SK-N-MC (cell line): ENCODE results near the gene CCK.

Source experiments
- DNase-seq: peaks from one replicate; pipeline ENCODE4 v3.0.0-alpha.2; 2011; ENCODE audit warnings: low read depth, low spot score
- H3K27ac ChIP-seq: fragments of 200-600 bp; sonication (generic); 2 replicates; pipeline ENCODE4 v1.5.1; 2016; ENCODE audit warnings: mixed run types
- H3K36me3 ChIP-seq: fragments of 200-600 bp; sonication (generic); 2 replicates; pipeline ENCODE4 v1.6.1; 2017; ENCODE audit warnings: antibody characterized with exemption, low read length, mixed read lengths; ENCODE audit not compliant: insufficient read depth
- H3K4me3 ChIP-seq: fragments of 200-600 bp; sonication (generic); 2 replicates; pipeline ENCODE4 v1.5.1; 2016
- H3K9ac ChIP-seq: fragments of 200-600 bp; sonication (generic); 2 replicates; pipeline ENCODE4 v1.8.0; 2017; ENCODE audit warnings: mixed run types, mixed read lengths; ENCODE audit not compliant: insufficient read length
- H3K9me3 ChIP-seq: fragments of 200-600 bp; sonication (generic); 2 replicates; pipeline ENCODE4 v1.6.1; 2017; ENCODE audit warnings: low read depth, mild to moderate bottlenecking, antibody characterized with exemption, low read length, moderate library complexity, mixed read lengths
- EZH2 ChIP-seq: fragments of 200-600 bp; sonication (generic); IDR thresholded peaks from one replicate; pipeline ENCODE4 v1.6.1; 2017; ENCODE audit warnings: antibody characterized with exemption
- FOXP2 ChIP-seq: optimal IDR thresholded peaks from 2 replicates; pipeline ENCODE3; 2011; ENCODE audit warnings: mild to moderate bottlenecking, moderate library complexity; ENCODE audit not compliant: insufficient read depth; ENCODE audit errors: extremely low read length, control extremely low read depth
- POLR2AphosphoS5 ChIP-seq: IDR thresholded peaks from 2 replicates; pipeline ENCODE4 v1.6.1; 2012; ENCODE audit warnings: mild to moderate bottlenecking, low read depth, low read length, borderline replicate concordance

Gene CCK

DNA sequence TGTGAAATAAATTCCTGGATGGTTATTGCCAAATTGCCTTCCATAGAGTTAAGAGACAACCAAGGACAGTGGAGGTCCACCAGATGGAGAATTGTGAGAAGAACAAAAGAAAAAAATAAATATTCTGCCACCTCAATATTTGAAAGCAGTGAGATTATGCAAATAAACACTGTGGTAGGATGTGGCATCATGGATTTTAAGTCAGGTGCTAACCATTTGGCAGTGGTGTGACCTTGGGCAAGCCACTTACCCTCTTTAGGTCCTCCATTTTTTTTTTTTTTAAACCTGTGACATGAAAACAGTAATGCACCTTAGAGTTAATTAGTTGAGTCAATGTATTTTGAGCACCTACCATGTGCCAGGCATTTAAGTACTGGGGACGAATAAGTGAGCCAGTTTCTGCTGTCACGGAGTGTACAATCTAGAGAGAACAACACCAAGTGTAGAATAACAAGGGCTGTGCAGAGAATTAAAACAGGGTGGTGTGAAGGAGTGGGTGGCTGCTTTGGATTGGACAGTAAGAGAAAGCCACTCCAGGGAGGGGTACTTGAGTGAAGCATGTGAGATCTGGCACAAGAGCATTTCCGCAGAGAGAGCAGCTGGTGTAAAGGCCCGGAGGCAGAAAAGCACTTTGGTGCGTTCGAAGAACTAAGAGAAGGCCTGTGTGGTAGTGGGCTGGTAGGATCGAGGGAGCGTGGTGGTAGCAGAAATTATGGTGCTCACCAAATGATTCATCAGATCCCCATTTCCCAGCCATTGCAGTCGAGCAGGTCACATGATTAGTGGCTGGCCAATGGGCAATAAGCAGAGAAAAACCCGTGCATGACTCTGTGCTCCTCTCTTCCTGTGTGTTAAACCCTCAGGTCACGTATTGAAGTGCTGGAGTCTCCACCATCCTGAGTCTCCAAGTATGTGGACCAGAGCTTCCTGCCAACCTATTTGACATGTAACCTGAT lies 39.2 kb downstream of the CCK start:
- no peak for DNase-seq
- Histone ChIP-seq H3K9me3 (no peaks in the 10 kb centered on the region), H3K36me3 (no peaks in the 10 kb centered on the region), H3K9ac (no peak overlapping the region), H3K27ac (no peak overlapping the region), H3K4me3 (no peak overlapping the region)
- TF ChIP-seq FOXP2: no peak
- TF ChIP-seq EZH2: no peak
- no peak for TF ChIP-seq POLR2AphosphoS5

DNA sequence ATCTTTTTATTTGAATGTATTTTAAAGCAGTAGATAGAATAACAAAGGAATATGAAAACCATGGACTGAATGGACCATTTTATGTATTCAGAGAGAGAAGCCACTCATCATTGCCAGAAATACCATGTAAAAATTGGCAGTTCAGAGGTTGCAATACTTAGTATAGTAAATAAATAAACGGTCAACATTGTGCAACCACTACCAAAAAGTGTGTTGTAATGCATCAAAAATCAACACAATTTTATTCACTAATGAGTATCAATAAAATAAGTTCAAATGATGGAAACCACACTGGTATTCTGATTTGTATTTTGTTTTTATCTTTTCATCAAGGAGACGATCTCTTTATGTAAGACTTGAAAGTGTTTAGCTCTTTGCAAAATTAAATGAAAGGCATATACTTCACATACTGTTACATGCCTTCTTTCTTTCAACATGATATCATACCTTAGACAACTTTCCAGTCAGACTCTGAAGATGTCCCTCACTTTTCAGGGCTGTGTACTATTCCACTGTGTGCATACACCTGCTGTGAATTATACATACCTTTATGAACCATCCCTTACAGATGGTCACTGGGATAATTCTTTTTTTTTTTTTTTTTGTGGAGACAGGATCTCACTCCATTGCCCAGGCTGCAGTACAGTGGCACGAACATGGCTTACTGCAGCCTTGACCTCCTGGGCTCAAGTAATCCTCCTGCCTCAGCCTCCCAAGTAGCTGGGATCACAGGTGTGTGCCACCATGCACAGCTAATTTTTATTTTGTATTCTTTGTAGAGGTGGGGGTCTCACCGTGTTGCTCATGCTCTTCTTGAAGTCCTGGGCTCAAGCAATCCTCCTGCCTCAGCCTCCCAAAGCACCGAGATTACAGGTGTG lies 40.3 kb downstream of the CCK start:
- Histone ChIP-seq H3K9ac (no peak overlapping the region), H3K27ac (no peak overlapping the region), H3K4me3 (no peak overlapping the region), H3K9me3 (no peaks in the 10 kb centered on the region), H3K36me3 (no peaks in the 10 kb centered on the region)
- TF ChIP-seq POLR2AphosphoS5 (no peak), EZH2 (no peak), FOXP2 (no peak)
- no peak for DNase-seq

DNA sequence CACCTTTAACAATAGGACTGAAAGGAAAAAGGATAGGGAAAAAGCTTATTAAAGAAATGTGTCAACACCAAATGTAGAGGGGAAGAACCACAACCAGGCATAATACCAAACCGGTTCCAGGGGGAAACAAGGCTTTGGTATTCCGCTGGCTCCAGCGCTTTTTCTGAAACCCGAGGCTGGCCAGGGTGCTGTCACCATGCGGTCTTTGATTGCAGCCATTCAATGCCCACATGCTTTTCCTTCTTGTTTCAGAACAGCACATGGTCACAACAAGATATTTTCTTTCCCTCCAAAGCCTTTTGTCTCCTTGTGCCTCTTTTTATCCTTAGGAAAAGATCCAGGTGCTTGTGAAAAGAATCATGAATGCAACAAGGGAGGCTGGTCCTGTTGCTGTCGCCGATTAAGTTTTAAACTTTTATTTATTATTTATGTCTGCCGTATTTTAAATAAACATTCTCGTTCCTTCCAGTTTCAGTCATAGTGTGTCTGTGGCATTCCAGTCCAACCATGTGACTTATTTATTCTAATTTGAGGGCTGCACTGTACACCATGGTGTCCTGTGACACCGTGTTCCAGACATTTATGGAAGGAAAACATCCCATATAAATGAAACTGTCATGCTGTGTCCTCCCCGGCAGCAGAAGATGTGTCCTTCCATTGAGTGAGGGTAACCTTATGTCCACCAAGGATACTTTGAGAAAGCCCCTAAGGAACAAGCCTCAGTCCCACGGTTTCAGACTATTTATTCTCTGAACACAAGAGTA lies 41.1 kb downstream of the CCK start:
- TF ChIP-seq POLR2AphosphoS5 (no peak), FOXP2 (no peak)
- H3K9me3 ChIP-seq: no peaks in the 10 kb centered on the region
- no peak for DNase-seq
- no peak overlapping the region for H3K27ac ChIP-seq
- H3K9ac ChIP-seq: no peak overlapping the region
- H3K4me3 ChIP-seq: no peak overlapping the region
- no peaks in the 10 kb centered on the region for H3K36me3 ChIP-seq

DNA sequence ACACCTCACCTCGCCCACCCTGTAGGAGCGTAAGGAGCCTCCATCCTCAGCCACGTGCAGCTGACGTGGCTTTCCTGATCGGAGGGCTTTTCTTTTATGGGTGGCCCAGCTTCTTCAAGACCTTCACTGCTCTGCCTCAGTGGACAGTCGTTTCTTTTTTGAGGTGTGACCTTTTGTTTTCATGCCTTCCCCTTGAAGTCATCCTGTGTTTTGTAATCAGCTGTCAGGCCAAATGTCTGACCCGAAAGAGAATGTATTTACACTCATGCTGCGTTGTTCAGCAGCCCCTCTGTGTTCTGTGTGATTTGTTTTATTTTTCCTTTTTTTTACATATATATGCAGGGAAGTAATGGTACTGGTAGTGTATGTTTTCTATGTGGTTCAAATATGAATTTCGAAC lies 41.8 kb downstream of the CCK start:
- Histone ChIP-seq H3K9ac (no peak overlapping the region), H3K4me3 (no peak overlapping the region), H3K9me3 (no peaks in the 10 kb centered on the region), H3K36me3 (no peaks in the 10 kb centered on the region), H3K27ac (no peak overlapping the region)
- no peak for DNase-seq
- TF ChIP-seq POLR2AphosphoS5 (no peak), EZH2 (no peak), FOXP2 (no peak)

DNA sequence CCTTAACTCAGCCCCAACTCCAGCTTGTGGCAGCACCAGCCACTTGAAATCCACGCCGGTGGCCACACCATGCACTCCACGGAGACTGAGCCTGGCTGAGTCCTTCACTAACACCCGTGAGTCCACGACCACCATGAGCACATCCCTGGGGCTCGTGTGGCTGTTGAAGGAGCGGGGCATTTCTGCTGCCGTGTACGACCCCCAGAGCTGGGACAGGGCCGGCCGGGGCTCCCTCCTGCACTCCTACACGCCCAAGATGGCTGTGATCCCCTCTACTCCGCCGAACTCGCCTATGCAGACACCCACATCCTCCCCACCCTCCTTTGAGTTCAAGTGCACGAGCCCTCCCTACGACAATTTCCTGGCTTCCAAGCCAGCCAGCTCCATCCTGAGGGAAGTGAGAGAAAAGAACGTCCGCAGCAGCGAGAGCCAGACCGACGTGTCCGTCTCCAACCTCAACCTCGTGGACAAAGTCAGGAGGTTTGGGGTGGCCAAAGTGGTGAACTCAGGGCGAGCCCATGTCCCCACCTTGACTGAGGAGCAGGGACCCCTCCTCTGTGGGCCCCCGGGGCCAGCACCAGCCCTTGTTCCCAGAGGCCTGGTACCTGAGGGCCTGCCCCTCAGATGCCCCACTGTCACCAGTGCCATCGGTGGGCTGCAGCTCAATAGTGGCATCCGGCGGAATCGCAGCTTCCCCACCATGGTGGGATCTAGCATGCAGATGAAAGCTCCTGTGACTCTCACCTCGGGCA lies 42.9 kb downstream of the CCK start:
- TF ChIP-seq POLR2AphosphoS5 (no peak), EZH2 (no peak), FOXP2 (no peak)
- Histone ChIP-seq H3K9me3 (no peaks in the 10 kb centered on the region), H3K9ac (no peak overlapping the region), H3K4me3 (no peak overlapping the region), H3K36me3 (no peaks in the 10 kb centered on the region), H3K27ac (no peak overlapping the region)
- DNase-seq: no peak

GRCh38 chr3:42220436-42221121 lies 45.4 kb downstream of the CCK start:
- no peak for TF ChIP-seq FOXP2
- no peak for TF ChIP-seq POLR2AphosphoS5
- no peak for TF ChIP-seq EZH2
- H3K36me3 ChIP-seq: no peaks in the 10 kb centered on the region
- H3K27ac ChIP-seq: no peak overlapping the region
- H3K9me3 ChIP-seq: no peaks in the 10 kb centered on the region
- no peak overlapping the region for H3K4me3 ChIP-seq
- DNase-seq: no peak
- H3K9ac ChIP-seq: no peak overlapping the region

DNA sequence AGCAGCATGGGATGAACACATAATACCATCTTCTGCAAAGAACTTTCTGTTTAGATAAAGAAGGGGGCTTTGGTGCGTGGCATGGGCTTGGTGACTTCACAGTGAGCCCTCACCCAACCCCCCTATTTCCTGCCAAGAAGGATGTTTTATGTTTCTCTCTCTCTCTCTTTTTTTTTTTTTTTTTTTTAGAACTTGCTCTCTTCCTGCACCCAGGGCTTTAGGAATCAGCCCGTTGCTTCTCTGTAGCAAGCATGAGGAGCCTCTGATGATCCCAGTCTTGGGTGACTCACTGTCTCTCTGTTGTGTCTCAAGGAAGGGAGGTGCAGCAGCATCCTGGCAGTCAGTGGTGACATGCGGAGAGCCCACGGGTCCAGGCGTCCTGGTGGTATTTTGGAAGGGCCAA lies 49.1 kb downstream of the CCK start:
- no peak overlapping the region for H3K27ac ChIP-seq
- no peak overlapping the region for H3K9ac ChIP-seq
- no peaks in the 10 kb centered on the region for H3K9me3 ChIP-seq
- no peaks in the 10 kb centered on the region for H3K36me3 ChIP-seq
- no peak for TF ChIP-seq EZH2
- TF ChIP-seq POLR2AphosphoS5: no peak
- TF ChIP-seq FOXP2: no peak
- H3K4me3 ChIP-seq: no peak overlapping the region
- DNase-seq: no peak
